Neural progenitor cell (in vitro differentiated cells): ENCODE results near the gene KRT5. TPM values are rescaled to one million over a fixed set of nuclear protein-coding genes. Genes with fewer than 3 reads are reported as not detected.
A peak's percentile ranks its signal among the peaks of the same experiment; 100 is the strongest.

Experiments used
- DNase-seq: peaks from one replicate; pipeline ENCODE4 v3.0.0-alpha.2; 2016; ENCODE audit warnings: low spot score
- H2AFZ ChIP-seq: fragments of 200-600 bp; sonication (generic); replicated peaks from 2 replicates; pipeline ENCODE4 v1.6.1; 2016; ENCODE audit warnings: antibody characterized with exemption
- H3F3A ChIP-seq: fragments of 200-600 bp; sonication (generic); 2 replicates; pipeline ENCODE4 v1.6.1; 2016; ENCODE audit warnings: antibody characterized with exemption, low read depth
- H3K27ac ChIP-seq: fragments of 200-600 bp; sonication (generic); 2 replicates; pipeline ENCODE4 v1.5.1; 2016; ENCODE audit warnings: mild to moderate bottlenecking
- H3K27me3 ChIP-seq: fragments of 200-600 bp; sonication (generic); 2 replicates; pipeline ENCODE4 v1.6.1; 2016; ENCODE audit warnings: mild to moderate bottlenecking, moderate library complexity
- H3K36me3 ChIP-seq: fragments of 200-600 bp; sonication (generic); 2 replicates; pipeline ENCODE4 v1.5.1; 2016
- H3K4me1 ChIP-seq: fragments of 200-600 bp; sonication (generic); 2 replicates; pipeline ENCODE4 v1.6.1; 2016; ENCODE audit warnings: mixed run types
- H3K4me2 ChIP-seq: fragments of 200-600 bp; sonication (generic); 2 replicates; pipeline ENCODE4 v1.6.1; 2016
- H3K4me3 ChIP-seq: fragments of 200-600 bp; sonication (generic); 2 replicates; pipeline ENCODE4 v1.5.1; 2016
- H3K79me2 ChIP-seq: fragments of 200-600 bp; sonication (generic); 2 replicates; pipeline ENCODE4 v1.6.1; 2016; ENCODE audit warnings: low read depth
- H3K9ac ChIP-seq: fragments of 200-600 bp; sonication (generic); 2 replicates; pipeline ENCODE4 v1.6.1; 2016
- H3K9me3 ChIP-seq: fragments of 200-600 bp; sonication (generic); 2 replicates; pipeline ENCODE4 v1.5.1; 2016; ENCODE audit warnings: low read depth
- H4K20me1 ChIP-seq: fragments of 200-600 bp; sonication (generic); 2 replicates; pipeline ENCODE4 v1.6.1; 2016; ENCODE audit warnings: low read depth
- H3K27ac Mint-ChIP-seq: 3 replicates; pipeline ENCODE4 v1.8.0; 2021; ENCODE audit warnings: mixed read lengths
- H3K27me3 Mint-ChIP-seq: 2 replicates; pipeline ENCODE4 v1.8.0; 2022; ENCODE audit warnings: low read depth, mild to moderate bottlenecking, inconsistent platforms, moderate library complexity, mixed read lengths; ENCODE audit not compliant: insufficient read depth
- H3K36me3 Mint-ChIP-seq: 3 replicates; pipeline ENCODE4 v1.8.0; 2021; ENCODE audit warnings: mixed read lengths
- H3K4me1 Mint-ChIP-seq: 3 replicates; pipeline ENCODE4 v1.8.0; 2021; ENCODE audit warnings: mixed read lengths
- H3K4me3 Mint-ChIP-seq: 3 replicates; pipeline ENCODE4 v1.8.0; 2021; ENCODE audit warnings: mild to moderate bottlenecking, moderate library complexity, mixed read lengths
- H3K9me3 Mint-ChIP-seq: 3 replicates; pipeline ENCODE4 v1.8.0; 2020; ENCODE audit warnings: mixed read lengths
- CTCF ChIP-seq: fragments of 200-600 bp; sonication (generic); IDR thresholded peaks from 2 replicates; pipeline ENCODE4 v1.5.1; 2017; ENCODE audit warnings: antibody characterized with exemption, mild to moderate bottlenecking
- EZH2 ChIP-seq: fragments of 200-600 bp; sonication (generic); IDR thresholded peaks from 2 replicates; pipeline ENCODE4 v1.6.1; 2017; ENCODE audit warnings: antibody characterized with exemption, mild to moderate bottlenecking, moderate library complexity
- EZH2phosphoT487 ChIP-seq: fragments of 200-600 bp; sonication (generic); IDR thresholded peaks from 2 replicates; pipeline ENCODE4 v1.6.1; 2017; ENCODE audit warnings: antibody characterized with exemption
- total RNA-seq: library from RNA; depleted of rRNA; stranded (reverse); fragments of >200 nt; gene quantifications from 2 replicates; pipeline ENCODE4 v1.2.3, GENCODE V29; 2015; ENCODE audit warnings: low replicate concordance

Gene KRT5
- total RNA-seq, 1 donor from 2014 or later, result not detected

- no peaks in the 10 kb centered on the region for H3K9me3 ChIP-seq
- no peak for DNase-seq
- H3K36me3 Mint-ChIP-seq, result no peaks in the 10 kb centered on the region
- H3F3A ChIP-seq, result no peaks in the 10 kb centered on the region
- H3K4me1 Mint-ChIP-seq, result peaks cover 5% of the 10 kb centered on the region
- H3K4me3 ChIP-seq, result no peak overlapping the region
- H3K79me2 ChIP-seq, result no peaks in the 10 kb centered on the region
- H3K27ac ChIP-seq, result no peak overlapping the region
- peak overlapping the region; percentile 17 for H3K4me3 Mint-ChIP-seq
- no peaks in the 10 kb centered on the region for H3K4me1 ChIP-seq
- no peak for TF ChIP-seq CTCF
- no peak for TF ChIP-seq EZH2
- TF ChIP-seq EZH2phosphoT487, result no peak
- no peak overlapping the region for H3K9ac ChIP-seq
- no peak overlapping the region for H3K4me2 ChIP-seq
- H3K9me3 Mint-ChIP-seq, result peaks cover 3% of the 10 kb centered on the region
- no peaks in the 10 kb centered on the region for H3K27me3 ChIP-seq
- H3K27ac Mint-ChIP-seq, result no peak overlapping the region
- peaks cover 8% of the 10 kb centered on the region for H3K27me3 Mint-ChIP-seq
- H2AFZ ChIP-seq, result no peak overlapping the region
- no peaks in the 10 kb centered on the region for H4K20me1 ChIP-seq
- H3K36me3 ChIP-seq, result no peaks in the 10 kb centered on the region
Measured at GRCh38 chr12:52537101-52537500, 16.9 kb upstream of the KRT5 start.

GRCh38 chr12:52535574-52535973 lies 15.4 kb upstream of the KRT5 start:
- Histone ChIP-seq H3K4me3 (no peak overlapping the region), H3K9me3 (no peaks in the 10 kb centered on the region), H4K20me1 (no peaks in the 10 kb centered on the region), H3K4me1 (no peaks in the 10 kb centered on the region), H3K4me2 (no peak overlapping the region), H3K79me2 (no peaks in the 10 kb centered on the region), H3F3A (no peaks in the 10 kb centered on the region), H2AFZ (no peak overlapping the region), H3K36me3 (no peaks in the 10 kb centered on the region), H3K27me3 (no peaks in the 10 kb centered on the region), H3K9ac (no peak overlapping the region), H3K27ac (no peak overlapping the region)
- H3K27me3 Mint-ChIP-seq, result peaks cover 9% of the 10 kb centered on the region
- no peaks in the 10 kb centered on the region for H3K36me3 Mint-ChIP-seq
- H3K27ac Mint-ChIP-seq, result no peak overlapping the region
- no peak overlapping the region for H3K4me3 Mint-ChIP-seq
- TF ChIP-seq CTCF (no peak), EZH2 (no peak), EZH2phosphoT487 (no peak)
- H3K4me1 Mint-ChIP-seq, result peaks cover 7% of the 10 kb centered on the region
- H3K9me3 Mint-ChIP-seq, result no peaks in the 10 kb centered on the region
- DNase-seq, result no peak

GRCh38 chr12:52534482-52534881 lies 14.3 kb upstream of the KRT5 start:
- H3K9me3 Mint-ChIP-seq, result no peaks in the 10 kb centered on the region
- H3K36me3 Mint-ChIP-seq, result no peaks in the 10 kb centered on the region
- H3K27me3 Mint-ChIP-seq, result peaks cover 9% of the 10 kb centered on the region
- Histone ChIP-seq H3K4me1 (no peaks in the 10 kb centered on the region), H4K20me1 (no peaks in the 10 kb centered on the region), H3K36me3 (no peaks in the 10 kb centered on the region), H3K4me2 (no peak overlapping the region), H3K27ac (no peak overlapping the region), H3K4me3 (no peak overlapping the region), H3F3A (no peaks in the 10 kb centered on the region), H2AFZ (no peak overlapping the region), H3K9ac (no peak overlapping the region), H3K79me2 (no peaks in the 10 kb centered on the region), H3K9me3 (no peaks in the 10 kb centered on the region), H3K27me3 (no peaks in the 10 kb centered on the region)
- no peak for DNase-seq
- peak; percentile 26 for TF ChIP-seq CTCF
- TF ChIP-seq EZH2phosphoT487, result no peak
- no peak overlapping the region for H3K4me3 Mint-ChIP-seq
- H3K27ac Mint-ChIP-seq, result no peak overlapping the region
- H3K4me1 Mint-ChIP-seq, result peaks cover 9% of the 10 kb centered on the region
